A673 (cell line): ENCODE measurements around the gene TMEM161B.

Source experiments
- CTCF ChIP-seq: fragments of 300-800, 200-600 bp; sonication (generic); conservative IDR thresholded peaks from 2 replicates; pipeline ENCODE4 v1.5.1; 2017; ENCODE audit warnings: low read depth, mild to moderate bottlenecking, antibody characterized with exemption, low read length, moderate library complexity, mixed read lengths
- EZH2 ChIP-seq: fragments of 200-600 bp; sonication (generic); IDR thresholded peaks from 2 replicates; pipeline ENCODE4 v1.6.1; 2017; ENCODE audit warnings: borderline replicate concordance, low read depth, mild to moderate bottlenecking, mixed read lengths, antibody characterized with exemption, low read length; ENCODE audit not compliant: poor library complexity, severe bottlenecking

GRCh38 chr5:88263349-88263748 is 5.3 kb downstream of the TMEM161B start:
- TF ChIP-seq CTCF (no peak), EZH2 (no peak)
